ENCODE results near the gene S100PBP.
"Not testable (repeated sequence)": the region's sequence is repeated elsewhere in the genome, so short reads cannot be mapped to it uniquely, and the experiment has no call there.

Gene S100PBP

GRCh38 chr1:32784817-32785216, 32.6 kb upstream of the S100PBP start:
- DNase-seq (ENCODE audit: low read depth in 3 of 3) = no peak

DNA sequence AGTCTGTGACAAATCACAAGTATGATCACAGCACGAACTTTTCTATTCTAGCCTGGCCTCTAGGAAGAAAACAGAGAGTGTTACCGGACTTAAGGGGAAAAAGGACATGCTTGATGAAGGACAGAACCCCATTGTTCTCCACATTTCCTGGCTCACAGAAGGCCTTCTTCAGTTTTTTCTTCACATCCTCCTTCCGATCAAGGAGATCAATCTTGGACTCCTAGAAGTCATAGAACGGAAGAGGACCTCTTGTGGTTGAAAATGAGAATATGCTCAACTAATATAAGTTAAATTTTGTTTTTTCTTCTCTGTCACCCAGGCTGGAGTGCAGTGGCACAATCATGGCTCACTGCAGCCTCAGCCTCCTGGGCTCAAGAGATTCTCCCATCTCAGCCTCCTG, 30.6 kb upstream of the S100PBP start:
- DNase-seq (ENCODE audit: low read depth in 3 of 3) = no peak

GRCh38 chr1:32789356-32789755, 28.1 kb upstream of the S100PBP start:
- DNase-seq (ENCODE audit: low read depth in 3 of 3) = not testable (repeated sequence)

DNA sequence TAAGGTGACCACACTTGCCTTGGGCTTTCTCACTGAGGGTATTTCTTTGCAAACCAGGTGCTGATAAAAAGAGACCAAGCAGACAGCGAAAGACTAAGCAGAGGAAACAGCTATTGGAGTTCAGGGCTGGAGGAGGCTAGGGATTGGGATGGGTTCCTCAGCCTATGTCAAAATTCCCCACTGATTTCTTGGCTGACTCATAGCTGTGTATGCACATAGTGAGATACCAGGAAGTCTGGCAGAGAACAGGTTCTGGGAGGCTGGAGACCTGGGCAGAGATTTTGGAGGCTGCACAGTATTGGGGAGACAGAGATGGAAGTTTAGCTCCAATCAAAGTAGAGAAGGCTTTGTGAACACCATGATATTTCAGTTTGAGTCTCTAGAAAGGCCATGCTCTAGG, 25.6 kb upstream of the S100PBP start:
- no peak for DNase-seq (ENCODE audit: low read depth in 3 of 3)

- DNase-seq (ENCODE audit: low read depth in 3 of 3) = not testable (repeated sequence)
Measured at GRCh38 chr1:32795763-32796162, 21.7 kb upstream of the S100PBP start.

DNA sequence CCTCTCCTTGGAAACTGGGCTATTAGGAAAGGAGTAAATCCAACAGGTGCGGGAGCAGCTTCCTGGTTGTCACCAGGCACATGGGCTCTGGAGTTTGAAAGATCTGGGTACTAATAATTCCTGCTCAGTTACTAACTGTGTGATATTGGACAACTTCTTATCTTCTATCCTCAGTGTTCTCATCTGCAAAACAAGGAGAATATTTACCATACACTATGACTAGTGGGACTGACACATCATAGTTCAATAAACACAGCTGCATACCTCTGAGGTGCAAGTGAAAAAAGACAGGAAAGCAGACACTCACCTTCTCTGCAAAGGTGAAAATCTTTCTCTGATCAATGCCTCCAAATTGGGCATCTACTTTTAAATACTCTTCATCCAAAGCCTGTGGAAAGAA, 20.0 kb upstream of the S100PBP start:
- no peak for DNase-seq (ENCODE audit: low read depth in 3 of 3)

- DNase-seq (ENCODE audit: low read depth in 3 of 3) = no peak
Measured at GRCh38 chr1:32798191-32798590, 19.3 kb upstream of the S100PBP start.

- DNase-seq (ENCODE audit: low read depth in 3 of 3) = no peak
Measured at GRCh38 chr1:32798679-32799416, 18.6 kb upstream of the S100PBP start.

DNA sequence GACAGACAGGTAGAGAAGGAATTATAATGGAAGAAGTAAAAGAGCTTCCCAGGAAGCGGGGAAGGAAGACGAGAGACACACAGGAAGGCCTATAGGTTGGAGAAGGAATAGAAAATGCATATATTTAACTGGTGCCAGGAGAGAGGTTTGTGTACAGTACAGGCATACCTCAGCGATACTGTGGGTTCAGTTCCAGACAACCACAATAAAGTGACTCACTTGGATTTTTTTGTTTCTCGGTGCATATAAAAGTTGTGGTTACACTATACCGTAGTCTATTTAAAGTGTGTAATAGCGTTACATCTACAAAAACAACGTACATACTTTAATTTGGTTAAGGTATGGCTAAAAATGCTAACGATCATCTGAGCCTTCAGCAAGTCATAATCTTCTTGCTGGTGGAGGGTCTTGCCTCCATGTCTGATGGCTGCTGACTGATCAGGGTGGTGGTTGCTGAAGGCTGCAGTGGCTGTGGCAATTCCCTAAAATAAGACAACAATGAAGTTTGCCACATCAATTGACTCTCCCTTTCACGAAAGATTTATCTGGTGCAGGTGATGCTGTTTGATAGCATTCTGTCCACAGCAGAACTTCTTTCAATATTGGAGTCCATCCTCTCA, 16.2 kb upstream of the S100PBP start:
- no peak for DNase-seq (ENCODE audit: low read depth in 3 of 3)

DNA sequence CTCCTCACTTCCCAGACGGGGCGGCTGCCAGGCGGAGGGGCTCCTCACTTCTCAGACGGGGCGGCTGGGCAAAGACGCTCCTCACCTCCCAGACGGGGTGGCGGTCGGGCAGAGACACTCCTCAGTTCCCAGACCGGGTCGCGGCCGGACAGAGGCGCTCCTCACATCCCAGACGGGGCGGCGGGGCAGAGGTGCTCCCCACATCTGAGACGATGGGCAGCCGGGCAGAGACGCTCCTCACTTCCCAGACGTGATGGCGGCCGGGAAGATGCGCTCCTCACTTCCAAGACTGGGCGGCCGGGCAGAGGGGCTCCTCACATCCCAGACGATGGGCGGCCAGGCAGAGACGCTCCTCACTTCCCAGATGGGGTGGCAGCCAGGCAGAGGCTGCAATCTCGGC, 13.0 kb upstream of the S100PBP start:
- DNase-seq (ENCODE audit: low read depth in 3 of 3) = not testable (repeated sequence)

- no peak for DNase-seq (ENCODE audit: low read depth in 3 of 3)
Measured at GRCh38 chr1:32806290-32806689, 11.2 kb upstream of the S100PBP start.

DNA sequence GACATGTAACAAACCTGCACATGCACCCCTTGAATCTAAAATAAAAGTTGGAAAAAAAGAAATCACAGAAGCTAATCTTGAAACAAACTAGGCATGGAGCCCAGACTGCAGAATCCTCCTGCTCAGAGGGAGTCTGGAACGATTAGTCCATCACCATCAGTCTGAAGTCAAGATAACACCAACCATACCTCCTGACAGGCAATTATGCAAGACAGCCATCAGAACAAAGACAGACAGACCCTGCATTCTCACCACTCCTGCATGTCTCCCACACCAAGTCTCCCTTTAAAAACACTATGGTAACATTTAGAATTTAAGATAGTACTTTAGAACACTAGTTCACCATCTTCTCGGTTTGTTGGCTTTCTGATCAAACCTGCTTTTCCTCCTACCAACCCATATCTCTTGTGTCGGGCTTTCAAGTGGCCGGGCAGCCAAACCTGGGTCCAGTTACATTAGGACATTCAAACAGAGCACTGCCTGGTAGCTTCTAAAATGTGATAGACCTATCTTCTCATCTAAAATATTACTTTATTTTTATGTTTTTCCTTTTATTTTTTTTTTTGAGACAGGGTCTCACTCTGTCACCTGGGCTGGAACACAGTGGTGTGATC, 10.4 kb upstream of the S100PBP start:
- no peak for DNase-seq (ENCODE audit: low read depth in 3 of 3)

DNA sequence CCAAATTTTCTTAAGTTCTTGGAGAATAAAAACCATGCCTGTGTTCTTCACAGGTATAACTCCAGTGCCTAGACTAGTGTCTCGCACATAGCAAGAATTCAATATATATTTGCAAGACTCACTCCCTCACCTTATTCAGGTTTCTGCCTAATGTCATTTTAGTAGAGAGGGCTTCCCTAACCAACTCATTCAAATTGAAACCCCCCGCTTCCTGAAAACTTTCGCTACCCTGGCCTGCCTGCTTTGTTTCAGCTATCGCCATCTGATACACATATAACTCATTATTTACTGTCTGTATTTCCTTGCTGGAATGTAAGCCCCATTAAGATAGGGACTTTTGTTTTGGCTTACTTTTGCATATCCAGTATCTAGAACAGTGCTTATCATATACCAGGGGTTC, 8.9 kb upstream of the S100PBP start:
- no peak for DNase-seq (ENCODE audit: low read depth in 3 of 3)

- no peak for DNase-seq (ENCODE audit: low read depth in 3 of 3)
Measured at GRCh38 chr1:32810358-32810757, 7.1 kb upstream of the S100PBP start.

DNA sequence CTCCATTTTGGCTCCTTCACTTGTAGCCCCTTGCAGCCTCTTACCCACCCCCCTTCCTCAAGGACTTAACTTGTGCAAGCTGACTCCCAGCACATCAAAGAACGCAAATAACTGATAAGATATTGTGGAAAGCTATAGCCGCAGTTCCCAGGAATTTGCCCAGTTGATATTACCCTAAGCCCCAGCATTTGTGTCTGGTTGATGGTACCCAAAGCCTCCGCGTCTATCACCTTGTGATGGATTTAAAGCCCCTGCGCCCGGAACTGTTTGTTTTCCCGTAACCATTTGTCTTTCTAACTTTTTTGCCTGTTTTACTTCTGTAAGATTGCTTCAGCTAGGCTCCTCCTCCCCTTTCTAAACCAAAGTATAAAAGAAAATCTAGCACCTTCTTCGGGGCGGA, 6.2 kb upstream of the S100PBP start:
- no peak for DNase-seq (ENCODE audit: low read depth in 3 of 3)

DNA sequence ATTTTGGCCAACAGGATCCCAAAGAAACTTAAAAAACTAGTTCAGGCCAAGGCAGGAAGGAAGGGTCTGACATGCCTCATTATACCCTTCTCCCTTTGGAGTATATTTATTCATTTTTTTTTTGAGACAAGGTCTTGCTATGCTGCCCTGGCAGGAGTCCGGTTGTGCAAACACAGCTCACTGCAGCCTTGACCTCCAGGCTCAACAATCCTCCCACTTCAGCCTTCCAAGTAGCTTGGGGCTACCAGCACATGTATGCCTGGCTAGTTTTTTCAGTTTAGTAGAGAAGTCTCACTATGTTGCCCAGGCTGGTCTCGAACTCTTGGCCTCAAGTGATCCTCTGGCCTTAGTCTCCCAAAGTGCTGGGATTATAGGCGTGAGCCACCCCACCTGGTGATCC, 5.5 kb upstream of the S100PBP start:
- no peak for DNase-seq (ENCODE audit: low read depth in 3 of 3)

DNA sequence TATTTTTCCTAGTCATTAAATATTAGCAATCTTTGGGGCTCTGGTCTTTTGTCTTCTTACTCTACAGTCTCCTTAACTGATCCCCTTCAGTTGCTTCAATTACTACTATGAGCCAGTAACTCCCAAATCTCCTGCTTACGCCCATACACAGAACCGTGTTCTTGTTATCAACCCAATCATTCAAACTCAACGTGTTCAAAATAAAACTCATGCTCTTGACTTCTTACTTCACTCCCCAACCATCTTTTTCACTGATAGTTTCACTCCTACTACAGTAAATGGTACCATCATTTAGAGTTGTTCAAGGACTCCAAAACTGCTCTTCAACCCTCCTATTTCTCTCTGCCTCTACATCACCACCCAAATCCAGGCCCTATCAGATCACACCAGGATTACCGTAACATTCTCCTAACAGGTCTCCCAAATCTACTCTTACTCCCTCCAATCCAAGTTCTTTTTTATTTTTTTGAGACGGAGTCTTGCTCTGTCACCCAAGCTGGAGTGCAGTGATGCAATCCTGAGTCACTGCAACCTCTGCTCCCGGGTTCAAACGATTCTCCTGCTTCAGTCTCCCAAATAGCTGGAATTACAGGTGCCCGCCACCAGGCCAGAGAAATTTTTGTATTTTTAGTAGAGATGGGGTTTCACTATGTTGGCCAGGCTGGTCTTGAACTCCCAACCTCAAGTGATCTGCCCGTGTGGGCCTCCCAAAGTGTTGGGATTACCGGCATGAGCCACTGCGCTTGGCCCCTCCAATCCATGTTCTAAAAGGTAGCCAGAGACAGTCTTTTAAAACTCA, 3.3 kb upstream of the S100PBP start:
- DNase-seq (ENCODE audit: low read depth in 3 of 3) = no peak

- DNase-seq (ENCODE audit: low read depth in 3 of 3) = no peak
Measured at GRCh38 chr1:32816676-32817158, 736 bp upstream of the S100PBP start.

DNA sequence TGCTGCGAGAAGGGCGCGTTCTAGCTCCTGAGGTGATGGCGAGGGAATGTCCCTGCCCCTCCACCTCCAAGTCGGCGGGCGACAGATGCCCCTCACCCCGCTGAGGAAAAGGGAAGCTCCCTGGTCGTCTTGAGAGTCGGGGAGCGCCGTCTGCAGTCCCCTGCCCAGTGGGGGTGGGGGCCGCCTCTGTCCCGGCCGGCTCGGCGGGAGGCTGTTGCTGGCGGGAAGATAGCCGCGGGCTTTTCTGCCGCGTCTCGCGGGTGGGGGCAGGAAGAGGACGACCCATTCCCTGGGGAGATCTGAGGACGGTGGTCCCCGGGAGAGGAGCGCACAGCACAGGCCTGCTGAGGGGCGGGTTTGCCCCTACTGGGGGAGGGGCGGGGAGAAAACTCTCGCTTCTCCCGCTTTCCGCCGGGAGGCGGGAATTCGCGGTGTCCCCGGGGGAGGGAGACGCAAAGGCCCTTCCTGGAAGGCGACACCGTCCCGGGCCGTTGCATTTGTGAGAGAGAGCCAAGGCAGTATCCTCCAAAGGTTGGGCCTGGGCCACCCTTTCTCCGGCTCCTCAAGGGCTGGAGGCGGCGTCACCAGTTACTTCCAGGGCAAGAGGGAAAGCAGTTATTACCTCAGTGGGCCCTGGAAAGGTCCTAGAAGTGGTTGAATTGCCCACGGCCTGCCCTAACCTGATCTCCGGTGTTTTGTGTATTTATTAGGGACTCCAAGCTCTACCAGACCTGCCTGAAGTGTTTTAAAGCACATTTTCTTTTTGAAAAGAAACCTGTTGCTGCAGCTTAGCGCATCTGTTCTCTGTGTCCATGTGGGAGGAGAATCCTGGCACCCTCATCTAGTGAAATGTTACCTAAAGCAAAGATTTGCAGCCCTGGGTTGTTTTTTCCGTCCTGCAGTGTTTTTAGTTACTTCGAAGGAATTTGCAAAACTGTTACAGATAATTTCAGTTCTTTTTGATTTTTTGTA, 648 bp downstream of the S100PBP start:
- peak in 2 of 3 experiments; percentile 15 to 20 for DNase-seq (ENCODE audit: low read depth in 3 of 3)

- no peak for DNase-seq (ENCODE audit: low read depth in 3 of 3)
Measured at GRCh38 chr1:32818804-32819541, 1.5 kb downstream of the S100PBP start.
